H1 (cell line): ENCODE data around the gene RAD9B.
A peak's percentile ranks its signal among the peaks of the same experiment; 100 is the strongest.

Source experiments
- CEBPB ChIP-seq: IDR thresholded peaks from 2 replicates; pipeline ENCODE4 v1.6.1; 2012; ENCODE audit warnings: low read depth, low read length
- CTCF ChIP-seq, 3 experiments: IDR thresholded peaks; 1 replicate in 2 of 3; 2 replicates in 1 of 3; pipeline versions ENCODE4 v1.5.1 to v1.6.1; 2011; ENCODE audit warnings: low read length in 3 of 3, mild to moderate bottlenecking in 3 of 3, inconsistent platforms in 2 of 3, low read depth in 1 of 3, moderate library complexity in 1 of 3; ENCODE audit not compliant: insufficient read depth in 1 of 3; ENCODE audit errors: control extremely low read depth in 1 of 3
- EZH2 ChIP-seq: fragments of 200-600 bp; sonication (generic); IDR thresholded peaks from 2 replicates; pipeline ENCODE4 v1.7.1; 2012; ENCODE audit warnings: low read depth, mild to moderate bottlenecking, moderate library complexity, low read length, inconsistent platforms; ENCODE audit not compliant: severe bottlenecking
- GABPA ChIP-seq: IDR thresholded peaks from 2 replicates; pipeline ENCODE4 v1.6.1; 2011; ENCODE audit warnings: mild to moderate bottlenecking, low read length, moderate library complexity, borderline replicate concordance; ENCODE audit not compliant: insufficient read depth
- HDAC2 ChIP-seq, 2 experiments: fragments of 300-600 bp in 1 of 2; sonication (generic) in 1 of 2; IDR thresholded peaks; 2 replicates each; pipeline ENCODE4 v1.6.1; 2011 to 2012; ENCODE audit warnings: low read depth in 2 of 2, low read length in 2 of 2, mild to moderate bottlenecking in 2 of 2, moderate library complexity in 2 of 2, borderline replicate concordance in 1 of 2, inconsistent platforms in 1 of 2
- POLR2A ChIP-seq, 2 experiments: IDR thresholded peaks; 1 replicate in 1 of 2; 2 replicates in 1 of 2; pipeline ENCODE4 v1.6.1; 2011; ENCODE audit warnings: low read depth in 2 of 2, low read length in 2 of 2, mild to moderate bottlenecking in 2 of 2; ENCODE audit errors: control extremely low read depth in 1 of 2
- POLR2AphosphoS5 ChIP-seq: IDR thresholded peaks from 2 replicates; pipeline ENCODE4 v1.6.1; 2011; ENCODE audit warnings: low read depth, low read length
- RAD21 ChIP-seq, 2 experiments: IDR thresholded peaks in 1 of 2; conservative IDR thresholded peaks in 1 of 2; 2 replicates each; pipeline ENCODE4 v1.6.1; 2011; ENCODE audit warnings: low read depth in 2 of 2, low read length in 2 of 2, improper control_type of control experiment in 1 of 2, inconsistent platforms in 1 of 2, mild to moderate bottlenecking in 1 of 2, moderate library complexity in 1 of 2
- SIN3A ChIP-seq, 2 experiments: IDR thresholded peaks in 1 of 2; conservative IDR thresholded peaks in 1 of 2; 2 replicates each; pipeline ENCODE4 v1.6.1; 2011 to 2012; ENCODE audit warnings: low read length in 2 of 2, improper control_type of control experiment in 1 of 2, low read depth in 1 of 2, mild to moderate bottlenecking in 1 of 2
- SIRT6 ChIP-seq: IDR thresholded peaks from one replicate; pipeline ENCODE4 v1.7.1; 2012; ENCODE audit warnings: low read length, inconsistent platforms
- TEAD4 ChIP-seq: IDR thresholded peaks from 2 replicates; pipeline ENCODE4 v1.6.1; 2012; ENCODE audit warnings: low read depth, low read length, inconsistent platforms, mixed read lengths
- USF2 ChIP-seq: IDR thresholded peaks from 2 replicates; pipeline ENCODE4 v1.6.1; 2011; ENCODE audit warnings: low read length, improper control_type of control experiment
- ZNF274 ChIP-seq: IDR thresholded peaks from 2 replicates; pipeline ENCODE4 v1.7.0; 2012; ENCODE audit warnings: low read length, borderline replicate concordance; ENCODE audit errors: extremely low read depth

- no peak for TF ChIP-seq CTCF (IDR thresholded peaks at IDR 0.05; ENCODE audit: control extremely low read depth in 1 of 3, insufficient read depth in 1 of 3, low read depth in 1 of 3, low read length in 3 of 3)
- TF ChIP-seq ZNF274, result no peak
- peak in 1 of 2 experiments; percentile 38; a peak in 1 of 3 replicates for TF ChIP-seq POLR2A (IDR thresholded peaks at IDR 0.05; ENCODE audit: control extremely low read depth in 1 of 2, low read depth in 2 of 2, low read length in 2 of 2)
- TF ChIP-seq GABPA, result no peak
- TF ChIP-seq SIN3A (conservative IDR thresholded peaks at IDR 0.05 in 1 of 2, IDR thresholded peaks at IDR 0.05 in 1 of 2; ENCODE audit: low read depth in 1 of 2, low read length in 2 of 2), result peak in 1 of 2 experiments; percentile 86; a peak in 1 of 4 replicates
- peak; percentile 49; the same call in 1 of the 2 replicates for TF ChIP-seq TEAD4
- no peak for TF ChIP-seq RAD21 (IDR thresholded peaks at IDR 0.05 in 1 of 2, conservative IDR thresholded peaks at IDR 0.05 in 1 of 2; ENCODE audit: low read depth in 2 of 2, low read length in 2 of 2)
- no peak for TF ChIP-seq POLR2AphosphoS5
- no peak for TF ChIP-seq SIRT6
- TF ChIP-seq USF2, result peak; percentile 34; the same call in 1 of the 2 replicates
- TF ChIP-seq HDAC2 (IDR thresholded peaks at IDR 0.05; ENCODE audit: borderline replicate concordance in 1 of 2, low read depth in 2 of 2, low read length in 2 of 2), result peak; percentile 56 to 97; a peak in 2 of 4 replicates
- peak; percentile 13; the same call in 1 of the 2 replicates for TF ChIP-seq CEBPB
- TF ChIP-seq EZH2, result no peak
Measured at GRCh38 chr12:110501752-110502738, at the start of gene RAD9B, which contains the start of gene VPS29.
